Astrocyte (in vitro differentiated cells and primary cell): ENCODE data around the gene LRRC3. TPM values are rescaled to one million over a fixed set of nuclear protein-coding genes. Genes with fewer than 3 reads are reported as not detected.

Source experiments
- DNase-seq: peaks from one replicate; pipeline ENCODE4 v3.0.0-alpha.2; 2010; ENCODE audit warnings: low read depth
- FAIRE-seq: peaks from 2 replicates; lab custom pipeline; 2011; peaks lifted over from hg19 to GRCh38; lab: Jason Lieb, UNC
- H2AFZ ChIP-seq: 2 replicates; pipeline ENCODE4 v1.6.0; 2012; ENCODE audit warnings: low read depth, low read length, inconsistent platforms
- H3K27ac ChIP-seq: 2 replicates; pipeline ENCODE4 v1.5.1; 2011; ENCODE audit warnings: low read depth, low read length, inconsistent platforms
- H3K27me3 ChIP-seq: 2 replicates; pipeline ENCODE4 v1.6.0; 2011; ENCODE audit warnings: low read length, inconsistent platforms; ENCODE audit not compliant: insufficient read depth
- H3K36me3 ChIP-seq: 2 replicates; pipeline ENCODE4 v1.5.1; 2011; ENCODE audit warnings: low read length, inconsistent platforms; ENCODE audit not compliant: insufficient read depth
- H3K4me1 ChIP-seq: 2 replicates; pipeline ENCODE4 v1.5.1; 2011; ENCODE audit warnings: low read length, inconsistent platforms; ENCODE audit not compliant: insufficient read depth
- H3K4me2 ChIP-seq: 2 replicates; pipeline ENCODE4 v1.6.0; 2012; ENCODE audit warnings: low read length, inconsistent platforms
- H3K4me3 ChIP-seq: 2 replicates; pipeline ENCODE4 v1.5.1; 2011; ENCODE audit warnings: low read depth, mild to moderate bottlenecking, low read length, inconsistent platforms; ENCODE audit not compliant: insufficient read depth
- H3K79me2 ChIP-seq: 2 replicates; pipeline ENCODE4 v1.6.0; 2012; ENCODE audit warnings: mild to moderate bottlenecking, low read length, inconsistent platforms; ENCODE audit not compliant: insufficient read depth
- H3K9ac ChIP-seq: 2 replicates; pipeline ENCODE4 v1.6.0; 2012; ENCODE audit warnings: mild to moderate bottlenecking, low read length, inconsistent platforms
- H3K9me3 ChIP-seq: 2 replicates; pipeline ENCODE4 v1.5.1; 2012; ENCODE audit warnings: low read depth, mild to moderate bottlenecking, low read length, inconsistent platforms; ENCODE audit not compliant: insufficient read depth
- H4K20me1 ChIP-seq: 2 replicates; pipeline ENCODE4 v1.6.0; 2012; ENCODE audit warnings: low read length, inconsistent platforms; ENCODE audit not compliant: insufficient read depth
- H3K27ac Mint-ChIP-seq: one replicate; pipeline ENCODE4 v1.8.0; 2021; ENCODE audit warnings: mild to moderate bottlenecking, mixed read lengths; ENCODE audit not compliant: unreplicated experiment
- H3K27me3 Mint-ChIP-seq: one replicate; pipeline ENCODE4 v1.8.0; 2021; ENCODE audit warnings: low read depth, mixed read lengths; ENCODE audit not compliant: unreplicated experiment
- H3K36me3 Mint-ChIP-seq: one replicate; pipeline ENCODE4 v1.8.0; 2021; ENCODE audit warnings: low read depth, mixed read lengths; ENCODE audit not compliant: unreplicated experiment
- H3K4me1 Mint-ChIP-seq: one replicate; pipeline ENCODE4 v1.8.0; 2021; ENCODE audit warnings: low read depth, mixed read lengths; ENCODE audit not compliant: unreplicated experiment
- H3K4me3 Mint-ChIP-seq: one replicate; pipeline ENCODE4 v1.8.0; 2021; ENCODE audit warnings: mild to moderate bottlenecking, moderate library complexity, mixed read lengths; ENCODE audit not compliant: unreplicated experiment
- H3K9me3 Mint-ChIP-seq: one replicate; pipeline ENCODE4 v1.8.0; 2021; ENCODE audit warnings: mild to moderate bottlenecking, mixed read lengths; ENCODE audit not compliant: unreplicated experiment
- CTCF ChIP-seq: IDR thresholded peaks from 2 replicates; pipeline ENCODE4 v1.5.1; 2011; ENCODE audit warnings: low read depth, mild to moderate bottlenecking, inconsistent platforms, low read length, moderate library complexity; ENCODE audit not compliant: insufficient read depth
- EZH2 ChIP-seq: IDR thresholded peaks from 2 replicates; pipeline ENCODE4 v1.6.1; 2012; ENCODE audit warnings: mild to moderate bottlenecking, low read length, inconsistent platforms; ENCODE audit not compliant: insufficient read depth
- total RNA-seq: library from RNA; stranded (reverse); gene quantifications from 2 replicates; pipeline ENCODE4 v1.2.1, GENCODE V29; 2021

The LRRC3 gene
- total RNA-seq, 1 donor from 2014 or later, result 5.2 TPM

GRCh38 chr21:44462834-44463200, 7.5 kb downstream of the LRRC3 start:
- no peak for FAIRE-seq
- H2AFZ ChIP-seq, result no peak overlapping the region
- H3K4me3 ChIP-seq, result no peak overlapping the region
- H3K4me2 ChIP-seq, result no peak overlapping the region
- H3K9me3 ChIP-seq, result no peaks in the 10 kb centered on the region
- no peak overlapping the region for H3K4me3 Mint-ChIP-seq
- H3K9me3 Mint-ChIP-seq, result peaks cover 6% of the 10 kb centered on the region
- H3K9ac ChIP-seq, result no peak overlapping the region
- H3K4me1 ChIP-seq, result no peaks in the 10 kb centered on the region
- no peak overlapping the region for H3K27ac ChIP-seq
- H3K79me2 ChIP-seq, result no peaks in the 10 kb centered on the region
- TF ChIP-seq CTCF (no peak), EZH2 (no peak)
- H4K20me1 ChIP-seq, result no peaks in the 10 kb centered on the region
- no peaks in the 10 kb centered on the region for H3K36me3 ChIP-seq
- peaks cover 23% of the 10 kb centered on the region for H3K27me3 Mint-ChIP-seq
- peaks cover 4% of the 10 kb centered on the region for H3K36me3 Mint-ChIP-seq
- no peaks in the 10 kb centered on the region for H3K27me3 ChIP-seq
- H3K27ac Mint-ChIP-seq, result no peak overlapping the region
- DNase-seq, result no peak
- no peaks in the 10 kb centered on the region for H3K4me1 Mint-ChIP-seq

GRCh38 chr21:44463724-44464123, 8.4 kb downstream of the LRRC3 start:
- TF ChIP-seq EZH2 (no peak), CTCF (no peak)
- no peaks in the 10 kb centered on the region for H3K9me3 ChIP-seq
- H3K4me1 ChIP-seq, result no peaks in the 10 kb centered on the region

GRCh38 chr21:44464351-44464750, 9.0 kb downstream of the LRRC3 start:
- H3K4me2 ChIP-seq, result no peak overlapping the region
- no peaks in the 10 kb centered on the region for H3K79me2 ChIP-seq
- DNase-seq, result no peak
- Mint-ChIP-seq H3K4me1 (no peaks in the 10 kb centered on the region), H3K27ac (no peak overlapping the region), H3K27me3 (peaks cover 23% of the 10 kb centered on the region), H3K4me3 (no peak overlapping the region), H3K36me3 (peaks cover 4% of the 10 kb centered on the region), H3K9me3 (peaks cover 6% of the 10 kb centered on the region)
- no peak for FAIRE-seq
- H3K27me3 ChIP-seq, result no peaks in the 10 kb centered on the region
- H3K27ac ChIP-seq, result no peak overlapping the region
- TF ChIP-seq EZH2 (no peak), CTCF (no peak)
- no peak overlapping the region for H3K9ac ChIP-seq
- no peaks in the 10 kb centered on the region for H4K20me1 ChIP-seq
- H3K36me3 ChIP-seq, result no peaks in the 10 kb centered on the region
- no peak overlapping the region for H3K4me3 ChIP-seq
- H3K4me1 ChIP-seq, result no peaks in the 10 kb centered on the region
- no peak overlapping the region for H2AFZ ChIP-seq
- H3K9me3 ChIP-seq, result no peaks in the 10 kb centered on the region

More at GRCh38 chr21:44463724-44464123, 8.4 kb downstream of the LRRC3 start:
- Histone ChIP-seq H3K4me3 (no peak overlapping the region), H3K27me3 (no peaks in the 10 kb centered on the region), H3K79me2 (no peaks in the 10 kb centered on the region), H3K27ac (no peak overlapping the region), H3K36me3 (no peaks in the 10 kb centered on the region), H2AFZ (no peak overlapping the region), H3K4me2 (no peak overlapping the region), H4K20me1 (no peaks in the 10 kb centered on the region), H3K9ac (no peak overlapping the region)
- peaks cover 23% of the 10 kb centered on the region for H3K27me3 Mint-ChIP-seq
- H3K9me3 Mint-ChIP-seq, result peaks cover 6% of the 10 kb centered on the region
- DNase-seq (no peak), FAIRE-seq (no peak)
- no peak overlapping the region for H3K27ac Mint-ChIP-seq
- no peaks in the 10 kb centered on the region for H3K4me1 Mint-ChIP-seq
- peak overlapping the region; percentile 50 for H3K4me3 Mint-ChIP-seq
- peaks cover 4% of the 10 kb centered on the region for H3K36me3 Mint-ChIP-seq
